Skeletal muscle tissue (tissue), 4 donors: ENCODE results near the gene ESRRG. TPM values are rescaled to one million over a fixed set of nuclear protein-coding genes. Genes with fewer than 3 reads are reported as not detected.

Source experiments
- H3K27ac ChIP-seq: one replicate; pipeline ENCODE4 v1.7.0; 2013; ENCODE audit warnings: mild to moderate bottlenecking, low read depth, low read length, inconsistent platforms
- H3K27me3 ChIP-seq, 3 donors: one replicate each; pipeline ENCODE4 v1.7.0; 2013; ENCODE audit warnings: low read length in 3 of 3; ENCODE audit not compliant: control insufficient read depth in 3 of 3, insufficient read depth in 3 of 3
- H3K36me3 ChIP-seq, 3 donors: one replicate each; pipeline ENCODE4 v1.7.0; 2013; ENCODE audit warnings: low read length in 3 of 3; ENCODE audit not compliant: control insufficient read depth in 3 of 3, insufficient read depth in 3 of 3
- H3K4me1 ChIP-seq, 3 donors: one replicate each; pipeline ENCODE4 v1.7.0; 2013; ENCODE audit warnings: low read length in 3 of 3, mild to moderate bottlenecking in 3 of 3; ENCODE audit not compliant: control insufficient read depth in 3 of 3, insufficient read depth in 3 of 3
- H3K4me3 ChIP-seq, 3 donors: one replicate each; pipeline ENCODE4 v1.7.0; 2013; ENCODE audit warnings: low read length in 3 of 3
- H3K9ac ChIP-seq, 3 donors: one replicate each; pipeline ENCODE4 v1.7.0; 2013; ENCODE audit warnings: low read length in 3 of 3, mild to moderate bottlenecking in 3 of 3, moderate library complexity in 2 of 3, low read depth in 1 of 3
- H3K9me3 ChIP-seq, 3 donors: one replicate each; pipeline ENCODE4 v1.7.0; 2013; ENCODE audit warnings: low read length in 3 of 3; ENCODE audit not compliant: control insufficient read depth in 3 of 3
- total RNA-seq: library from RNA; depleted of rRNA; stranded (reverse); fragments of >200 nt; gene quantifications from one replicate; pipeline ENCODE4 v1.2.3, GENCODE V29; 2014
- donor health status: Osteomylitis.

ESRRG gene
- total RNA-seq, 1 donor from 2014 or later, result 25.1 TPM

GRCh38 chr1:216466162-216466801, 256.9 kb downstream of the ESRRG start:
- Histone ChIP-seq H3K27ac (no peak overlapping the region), H3K4me3 (no peak overlapping the region)

GRCh38 chr1:216464489-216464888, 258.7 kb downstream of the ESRRG start:
- no peaks in the 10 kb centered on the region for H3K4me1 ChIP-seq
- no peak overlapping the region for H3K4me3 ChIP-seq
- no peaks in the 10 kb centered on the region for H3K9me3 ChIP-seq
- H3K9ac ChIP-seq, result no peak overlapping the region
- H3K27ac ChIP-seq, result no peak overlapping the region
- no peaks in the 10 kb centered on the region for H3K36me3 ChIP-seq
- H3K27me3 ChIP-seq, result no peaks in the 10 kb centered on the region

More at GRCh38 chr1:216466162-216466801, 256.9 kb downstream of the ESRRG start:
- H3K36me3 ChIP-seq, result no peaks in the 10 kb centered on the region
- H3K27me3 ChIP-seq, result no peaks in the 10 kb centered on the region
- H3K4me1 ChIP-seq, result no peaks in the 10 kb centered on the region
- no peak overlapping the region for H3K9ac ChIP-seq
- no peaks in the 10 kb centered on the region for H3K9me3 ChIP-seq

- Histone ChIP-seq H3K9ac (no peak overlapping the region), H3K36me3 (no peaks in the 10 kb centered on the region), H3K4me1 (no peaks in the 10 kb centered on the region), H3K27me3 (no peaks in the 10 kb centered on the region), H3K27ac (no peak overlapping the region), H3K4me3 (no peak overlapping the region), H3K9me3 (no peaks in the 10 kb centered on the region)
Measured at GRCh38 chr1:216462066-216462775, 261.0 kb downstream of the ESRRG start.

GRCh38 chr1:216461466-216461865, 261.8 kb downstream of the ESRRG start:
- H3K9me3 ChIP-seq, result no peaks in the 10 kb centered on the region
- no peak overlapping the region for H3K27ac ChIP-seq
- H3K36me3 ChIP-seq, result no peaks in the 10 kb centered on the region
- H3K9ac ChIP-seq, result no peak overlapping the region
- H3K4me1 ChIP-seq, result no peaks in the 10 kb centered on the region
- no peaks in the 10 kb centered on the region for H3K27me3 ChIP-seq
- no peak overlapping the region for H3K4me3 ChIP-seq

- H3K27ac ChIP-seq, result no peak overlapping the region
- no peaks in the 10 kb centered on the region for H3K36me3 ChIP-seq
- H3K4me3 ChIP-seq, result no peak overlapping the region
- H3K9ac ChIP-seq, result no peak overlapping the region
- H3K9me3 ChIP-seq, result no peaks in the 10 kb centered on the region
- no peaks in the 10 kb centered on the region for H3K4me1 ChIP-seq
- H3K27me3 ChIP-seq, result no peaks in the 10 kb centered on the region
Measured at GRCh38 chr1:216459651-216460207, 263.5 kb downstream of the ESRRG start.

GRCh38 chr1:216458812-216459211, 264.4 kb downstream of the ESRRG start:
- H3K4me3 ChIP-seq, result no peak overlapping the region
- no peak overlapping the region for H3K9ac ChIP-seq
- no peaks in the 10 kb centered on the region for H3K9me3 ChIP-seq
- H3K27ac ChIP-seq, result no peak overlapping the region
- H3K27me3 ChIP-seq, result no peaks in the 10 kb centered on the region
- H3K4me1 ChIP-seq, result no peaks in the 10 kb centered on the region
- H3K36me3 ChIP-seq, result no peaks in the 10 kb centered on the region

- Histone ChIP-seq H3K9ac (no peak overlapping the region), H3K4me3 (no peak overlapping the region), H3K4me1 (no peaks in the 10 kb centered on the region), H3K27me3 (no peaks in the 10 kb centered on the region), H3K27ac (no peak overlapping the region), H3K9me3 (no peaks in the 10 kb centered on the region), H3K36me3 (no peaks in the 10 kb centered on the region)
Measured at GRCh38 chr1:216457356-216457755, 265.9 kb downstream of the ESRRG start.

GRCh38 chr1:216456682-216457081, 266.5 kb downstream of the ESRRG start:
- H3K9ac ChIP-seq, result no peak overlapping the region
- H3K27ac ChIP-seq, result no peak overlapping the region
- no peak overlapping the region for H3K4me3 ChIP-seq
- no peaks in the 10 kb centered on the region for H3K27me3 ChIP-seq
- no peaks in the 10 kb centered on the region for H3K36me3 ChIP-seq
- H3K9me3 ChIP-seq, result no peaks in the 10 kb centered on the region
- H3K4me1 ChIP-seq, result no peaks in the 10 kb centered on the region

- H3K9ac ChIP-seq, result no peak overlapping the region
- H3K9me3 ChIP-seq, result no peaks in the 10 kb centered on the region
- H3K4me3 ChIP-seq, result no peak overlapping the region
Measured at GRCh38 chr1:216453777-216454176, 269.5 kb downstream of the ESRRG start.

More at GRCh38 chr1:216453777-216454176, 269.5 kb downstream of the ESRRG start:
- Histone ChIP-seq H3K27ac (no peak overlapping the region), H3K27me3 (no peaks in the 10 kb centered on the region), H3K36me3 (no peaks in the 10 kb centered on the region), H3K4me1 (no peaks in the 10 kb centered on the region)
